Left hindlimb (tissue), 1 donor: ENCODE measurements around the gene KCNG2.
A peak's percentile ranks its signal among the peaks of the same experiment; 100 is the strongest.
"Not testable (repeated sequence)": the region's sequence is repeated elsewhere in the genome, so short reads cannot be mapped to it uniquely, and the experiment has no call there.

Experiments used
- DNase-seq: peaks from one replicate; pipeline ENCODE4 v3.0.0-alpha.2; 2018

The KCNG2 gene, protein sequence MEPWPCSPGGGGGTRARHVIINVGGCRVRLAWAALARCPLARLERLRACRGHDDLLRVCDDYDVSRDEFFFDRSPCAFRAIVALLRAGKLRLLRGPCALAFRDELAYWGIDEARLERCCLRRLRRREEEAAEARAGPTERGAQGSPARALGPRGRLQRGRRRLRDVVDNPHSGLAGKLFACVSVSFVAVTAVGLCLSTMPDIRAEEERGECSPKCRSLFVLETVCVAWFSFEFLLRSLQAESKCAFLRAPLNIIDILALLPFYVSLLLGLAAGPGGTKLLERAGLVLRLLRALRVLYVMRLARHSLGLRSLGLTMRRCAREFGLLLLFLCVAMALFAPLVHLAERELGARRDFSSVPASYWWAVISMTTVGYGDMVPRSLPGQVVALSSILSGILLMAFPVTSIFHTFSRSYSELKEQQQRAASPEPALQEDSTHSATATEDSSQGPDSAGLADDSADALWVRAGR

DNA sequence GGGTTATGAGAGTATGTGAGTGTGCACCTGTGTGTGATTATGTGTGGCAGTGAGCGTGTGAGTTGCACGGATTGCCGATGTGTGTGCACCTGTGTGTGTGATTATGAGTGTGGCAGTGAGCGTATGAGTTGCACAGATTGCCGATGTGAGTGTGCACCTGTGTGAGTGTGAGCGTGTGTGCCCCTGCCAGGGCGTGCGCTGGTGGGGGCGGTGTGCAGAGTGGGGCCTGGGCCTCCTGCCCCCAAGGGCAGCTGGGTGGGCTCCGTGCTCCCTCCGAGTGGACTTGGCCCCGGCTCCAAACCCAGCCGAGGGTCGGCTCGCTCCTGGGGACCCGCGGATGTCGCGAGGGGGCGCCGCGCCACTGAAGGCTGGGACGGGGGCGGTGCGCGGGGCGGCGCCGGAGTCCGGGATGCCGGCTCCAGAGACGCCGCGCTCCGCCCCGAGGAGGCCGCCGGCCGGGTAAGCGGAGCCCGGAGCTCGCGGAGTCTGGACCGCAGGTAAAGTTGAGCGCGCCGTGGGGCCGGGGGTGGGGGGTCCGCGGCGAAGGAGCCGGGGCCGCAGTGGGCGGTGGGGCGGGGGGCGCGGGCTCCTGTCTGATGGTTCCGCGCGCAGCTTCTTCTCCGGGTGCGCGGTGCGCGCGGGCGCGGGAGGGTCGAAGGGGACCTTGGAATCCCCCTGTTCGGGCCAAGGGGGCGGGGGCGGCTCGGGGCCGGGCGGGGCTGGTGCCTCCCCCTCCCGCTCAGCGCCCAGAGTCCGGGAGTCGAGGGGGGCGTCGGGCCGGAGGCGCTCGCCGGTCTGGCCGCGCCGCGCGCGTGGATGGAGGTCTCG lies at the start of gene KCNG2:
Gene KCNG2 (plus strand): TSS at position 421 of the 828 bp plus-strand sequence. CDS start 65,730 bp downstream, outside the sequence.
- DNase-seq = peak; percentile 62

- DNase-seq = no peak
Measured at GRCh38 chr18:79748321-79749180, 49.2 kb upstream of the KCNG2 start.

DNA sequence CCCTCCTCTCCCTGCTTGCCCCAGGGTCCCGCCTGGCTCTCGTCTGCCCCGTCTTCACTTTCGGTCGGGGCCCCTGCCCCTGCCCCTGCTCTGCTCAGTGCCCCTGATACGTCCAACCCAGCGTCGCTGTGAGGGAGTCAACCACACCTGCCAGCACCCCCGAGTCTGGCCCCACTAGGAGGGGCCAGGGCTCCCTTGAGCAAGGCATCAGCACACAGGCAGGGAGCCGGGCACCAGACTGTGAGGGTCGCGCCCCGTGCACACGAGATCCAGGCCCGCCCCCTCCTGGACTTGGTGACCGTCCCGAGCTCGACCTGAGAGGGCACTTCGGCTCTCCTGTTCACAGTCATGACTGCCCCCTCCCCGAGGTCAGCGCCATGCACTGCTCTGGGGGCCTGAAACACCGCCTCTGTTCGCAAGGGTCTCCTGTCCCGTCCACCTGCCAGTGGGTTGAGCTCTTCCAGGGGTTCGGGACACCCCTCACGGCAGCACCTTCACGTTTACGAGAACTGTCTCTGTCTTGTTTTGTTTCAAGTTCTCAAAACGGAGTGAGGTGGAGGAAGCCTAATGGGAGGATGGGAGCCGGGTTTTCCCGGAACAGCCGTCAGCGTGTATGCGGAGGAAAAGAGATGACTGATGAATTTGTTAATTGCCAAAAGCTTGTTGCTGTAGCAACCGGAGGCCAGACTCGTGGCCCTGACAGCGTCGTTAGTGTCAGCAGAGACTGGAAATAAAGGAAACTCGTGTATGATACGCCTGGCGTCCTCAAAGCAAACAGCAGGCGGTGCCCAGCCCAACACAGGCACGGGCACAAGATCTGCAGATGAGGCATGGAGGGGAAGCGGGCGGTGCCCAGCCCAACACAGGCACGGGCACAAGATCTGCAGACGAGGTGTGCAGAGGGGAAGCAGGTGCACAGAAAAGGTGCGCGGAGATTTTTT lies 48.2 kb upstream of the KCNG2 start:
- DNase-seq = no peak

DNA sequence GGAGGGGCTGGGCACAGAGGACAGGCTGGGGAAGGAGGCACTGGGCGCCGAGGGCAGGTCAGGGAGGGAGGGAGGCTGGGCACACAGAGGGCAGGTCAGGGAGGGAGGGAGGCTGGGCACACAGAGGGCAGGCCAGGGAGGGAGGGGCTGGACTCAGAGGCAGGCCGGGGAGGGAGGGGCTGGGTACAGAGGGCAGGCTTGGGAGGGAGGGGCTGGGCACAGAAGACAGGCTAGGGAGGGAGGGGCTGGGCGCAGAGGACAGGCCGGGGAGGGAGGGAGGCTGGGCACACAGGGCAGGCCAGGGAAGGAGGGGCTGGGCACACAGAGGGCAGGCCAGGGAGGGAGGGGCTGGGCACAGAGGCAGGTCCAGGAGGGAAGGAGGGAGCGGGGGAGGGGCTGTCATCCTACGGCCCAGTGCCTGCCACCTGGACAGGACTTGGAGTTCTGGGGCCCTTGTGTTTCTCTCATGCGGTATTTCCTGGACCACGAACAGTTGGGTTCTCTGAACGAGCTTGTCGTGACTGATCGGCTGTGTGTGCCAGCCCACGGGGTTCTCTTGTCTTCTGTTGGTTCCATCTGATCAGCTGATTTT lies 46.7 kb upstream of the KCNG2 start:
- DNase-seq = no peak

DNA sequence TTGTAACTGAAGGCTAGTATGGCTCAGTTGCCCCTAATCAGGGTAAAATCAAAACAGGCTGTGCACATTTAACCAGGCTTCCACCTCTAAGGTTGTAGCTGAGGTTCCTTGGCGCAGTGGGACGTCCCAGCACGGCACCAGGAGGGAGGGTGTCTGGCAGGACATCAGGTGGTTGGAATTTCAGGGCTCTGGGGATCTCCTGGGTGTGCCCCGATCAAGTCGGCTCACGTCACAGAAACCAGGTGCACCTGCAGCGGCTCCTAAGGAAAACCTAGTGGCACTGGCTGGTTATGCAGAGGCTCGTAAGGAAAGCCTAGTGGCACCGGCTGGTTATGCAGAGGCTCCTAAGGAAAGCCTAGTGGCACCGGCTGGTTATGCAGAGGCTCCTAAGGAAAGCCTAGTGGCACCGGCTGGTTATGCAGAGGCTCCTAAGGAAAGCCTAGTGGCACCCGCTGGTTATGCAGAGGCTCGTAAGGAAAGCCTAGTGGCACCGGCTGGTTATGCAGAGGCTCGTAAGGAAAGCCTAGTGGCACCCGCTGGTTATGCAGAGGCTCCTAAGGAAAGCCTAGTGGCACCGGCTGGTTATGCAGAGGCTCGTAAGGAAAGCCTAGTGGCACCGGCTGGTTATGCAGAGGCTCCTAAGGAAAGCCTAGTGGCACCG lies 45.7 kb upstream of the KCNG2 start:
- not testable (repeated sequence) for DNase-seq

- DNase-seq = not testable (repeated sequence)
Measured at GRCh38 chr18:79752946-79753345, 44.8 kb upstream of the KCNG2 start.

- no peak for DNase-seq
Measured at GRCh38 chr18:79753391-79753851, 44.3 kb upstream of the KCNG2 start.

GRCh38 chr18:79754022-79754761 lies 43.5 kb upstream of the KCNG2 start:
- DNase-seq = no peak

DNA sequence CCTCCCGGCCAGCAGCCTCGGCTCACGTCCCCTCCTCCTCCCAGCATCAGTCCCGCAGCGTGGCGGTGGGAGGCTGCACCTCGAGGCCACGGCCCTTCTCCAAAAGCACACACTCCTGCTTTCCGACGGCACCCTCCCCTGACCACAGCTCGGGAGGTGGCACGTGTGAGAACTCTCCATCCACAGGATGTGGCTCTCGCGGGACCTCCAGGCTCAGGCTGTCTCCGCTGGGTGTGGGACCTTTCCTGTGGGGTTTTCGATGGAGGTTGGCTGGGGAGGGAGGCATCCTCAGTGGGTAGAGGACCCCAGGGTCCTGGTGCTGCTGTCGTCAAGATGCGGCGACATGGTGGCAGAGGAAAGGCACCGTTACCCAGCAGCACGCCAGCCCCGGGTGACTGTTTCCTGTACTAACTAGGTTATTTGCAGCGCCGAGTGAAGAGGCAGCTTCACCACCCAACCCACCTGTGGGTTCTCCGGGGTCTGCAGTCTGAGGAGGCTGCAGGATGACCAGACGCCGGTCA lies 42.8 kb upstream of the KCNG2 start:
- DNase-seq = no peak

DNA sequence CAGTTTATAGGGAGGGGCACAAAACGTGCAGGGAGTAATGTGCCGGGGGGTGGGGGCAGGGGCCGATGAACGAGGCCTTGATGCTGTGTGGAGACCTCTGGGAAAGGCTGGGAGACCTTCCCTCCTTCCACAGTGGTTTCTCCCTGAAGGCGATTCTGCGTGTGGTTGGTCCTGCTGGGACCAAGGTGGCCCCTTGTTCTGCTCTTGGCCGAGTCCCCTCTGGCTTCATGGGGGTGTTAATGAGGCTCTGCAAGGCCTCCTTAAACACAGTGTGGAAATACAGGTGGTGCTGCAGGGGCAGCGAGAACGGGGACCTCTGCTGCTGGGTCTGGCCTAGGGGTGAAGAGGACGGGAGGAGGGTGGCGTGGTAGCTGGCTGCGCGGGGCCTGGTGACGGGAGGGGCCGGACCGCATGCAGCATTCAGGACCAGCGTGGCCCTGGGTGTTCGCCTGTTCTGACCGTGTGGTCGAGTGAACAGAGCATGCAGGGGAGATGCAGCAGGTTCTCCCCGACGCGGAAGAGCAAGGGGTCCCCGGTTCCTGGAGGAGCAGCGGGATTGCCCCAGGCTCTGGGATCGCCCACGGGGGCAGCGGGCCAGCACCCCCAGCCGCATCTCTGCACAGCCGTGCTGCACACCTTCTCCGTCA lies 42.1 kb upstream of the KCNG2 start:
- no peak for DNase-seq

GRCh38 chr18:79756143-79756500 lies 41.6 kb upstream of the KCNG2 start:
- no peak for DNase-seq

- DNase-seq = no peak
Measured at GRCh38 chr18:79756826-79757225, 40.9 kb upstream of the KCNG2 start.

GRCh38 chr18:79760348-79760747 lies 37.4 kb upstream of the KCNG2 start:
- no peak for DNase-seq

DNA sequence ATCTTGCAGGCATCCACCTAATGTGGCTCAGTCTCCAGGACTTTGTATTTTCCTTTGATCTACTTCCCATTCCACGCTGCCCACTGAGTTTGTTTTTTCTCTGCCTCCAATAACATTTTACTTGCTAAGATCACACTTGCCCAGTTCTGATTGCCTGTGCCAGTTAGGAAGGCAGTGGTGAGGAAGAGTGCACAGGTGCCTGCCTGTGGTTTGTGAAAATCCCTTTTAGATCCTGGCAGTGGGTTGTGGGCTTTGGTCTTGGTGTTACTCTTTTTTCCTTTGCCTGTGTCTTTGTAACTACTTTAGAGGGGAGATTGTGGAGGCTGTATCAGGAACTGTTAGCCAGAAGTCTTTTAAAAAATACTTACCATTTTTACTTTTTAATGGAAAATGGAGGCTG lies 36.9 kb upstream of the KCNG2 start:
- DNase-seq = no peak

GRCh38 chr18:79763407-79763806 lies 34.3 kb upstream of the KCNG2 start:
- no peak for DNase-seq

DNA sequence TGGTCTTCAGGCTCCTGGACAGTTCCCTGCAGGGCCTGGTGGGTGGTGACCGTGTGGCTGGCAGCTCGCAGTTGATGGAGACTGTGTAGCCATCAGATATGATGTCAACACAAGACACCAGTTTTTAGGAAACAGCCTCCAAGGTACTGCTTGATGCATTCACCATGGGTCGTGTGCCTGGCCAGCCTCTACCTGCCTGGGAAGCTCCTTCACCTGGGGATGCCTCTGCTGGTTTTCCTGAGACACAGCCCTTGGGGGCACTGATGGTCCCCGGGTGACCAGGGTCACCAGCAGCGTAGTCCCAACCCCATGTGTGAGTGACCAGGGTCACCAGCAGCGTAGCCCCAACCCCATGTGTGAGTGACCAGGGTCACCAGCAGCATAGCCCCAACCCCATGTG lies 33.6 kb upstream of the KCNG2 start:
- DNase-seq = no peak

DNA sequence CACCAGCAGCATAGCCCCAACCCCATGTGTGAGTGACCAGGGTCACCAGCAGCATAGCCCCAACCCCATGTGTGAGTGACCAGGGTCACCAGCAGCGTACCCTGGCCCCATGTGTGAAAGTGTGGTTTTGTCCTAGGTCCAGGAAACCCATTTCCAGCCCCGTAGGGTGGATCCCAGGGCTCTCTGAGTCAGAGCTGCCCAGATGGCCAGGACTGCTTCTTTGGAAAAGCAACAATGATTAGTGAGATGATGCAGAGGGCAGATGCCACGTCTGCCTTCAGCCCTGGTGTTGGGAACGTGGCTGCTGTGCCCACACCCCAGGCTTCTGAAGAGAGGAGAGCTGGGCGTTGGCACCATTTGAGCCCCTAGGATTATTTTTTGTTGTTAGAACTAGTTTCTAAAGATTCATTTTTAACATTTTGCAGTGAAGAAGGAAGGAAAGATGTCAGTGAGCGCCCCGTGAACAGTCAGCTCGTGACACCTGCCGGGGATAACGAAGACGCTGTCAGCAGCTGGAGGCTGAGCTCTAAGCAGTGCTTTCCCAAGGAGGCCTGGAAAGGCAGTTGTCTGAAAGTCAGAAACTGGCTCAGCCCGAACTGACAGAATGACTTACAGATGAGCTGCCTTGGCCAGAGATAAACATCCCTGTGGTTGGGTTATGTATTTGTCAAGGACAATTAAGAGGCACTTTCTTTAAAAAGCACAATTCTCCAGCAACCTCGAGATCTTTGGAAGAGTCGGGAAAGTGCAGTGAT lies 32.1 kb upstream of the KCNG2 start:
- DNase-seq = no peak

- DNase-seq = no peak
Measured at GRCh38 chr18:79766308-79766707, 31.4 kb upstream of the KCNG2 start.
